ENCODE data around the gene DCLRE1A. TPM values are rescaled to one million over a fixed set of nuclear protein-coding genes. Genes with fewer than 3 reads are reported as not detected.

The DCLRE1A gene
- total RNA-seq, 1 experiment from 2014 or later = 14.7 TPM

DNA sequence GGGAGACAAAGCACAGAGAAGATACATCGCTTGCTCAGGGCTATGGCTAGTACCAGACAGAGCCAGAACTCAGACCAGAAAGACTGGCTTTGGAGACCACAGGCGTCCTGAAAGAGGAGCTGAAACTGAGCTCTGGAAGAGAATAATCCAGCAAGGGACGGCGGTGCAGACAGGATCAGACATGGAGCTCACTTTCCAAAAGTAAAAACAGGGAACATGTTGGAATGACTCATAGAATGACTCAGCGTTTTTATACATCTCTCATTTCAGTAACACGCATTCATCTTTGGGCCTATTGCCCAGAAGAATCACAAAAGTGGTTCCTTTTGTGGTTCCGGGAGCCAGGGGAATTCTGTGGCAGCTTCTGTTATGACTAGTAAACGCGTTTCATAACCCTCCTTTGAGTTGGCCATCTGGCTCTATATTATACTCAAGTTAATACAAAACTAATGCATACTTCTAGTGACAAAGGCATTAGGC lies 65.2 kb downstream of the DCLRE1A start:
- DNase-seq (ENCODE audit: low spot score) = peak; percentile 90

Other genes with a start within 250 kb of the DCLRE1A start
- gene NRAP, start 190.0 kb downstream of the DCLRE1A start, total RNA-seq (2014; rRNA removed; shearing (Covaris generic)) = 0.02 TPM in 1 of 2 replicates, not detected in the other
- 56.8 and 59.5 TPM in 2 replicates for gene CASP7, start 174.2 kb downstream of the DCLRE1A start, total RNA-seq (2014; rRNA removed; shearing (Covaris generic))
- gene PLEKHS1, start 102.4 kb downstream of the DCLRE1A start, total RNA-seq (2014; rRNA removed; shearing (Covaris generic)) = 0.80 and 1.5 TPM in 2 replicates
- 7.6 and 10.2 TPM in 2 replicates for gene NHLRC2, start 579 bp upstream of the DCLRE1A start, total RNA-seq (2014; rRNA removed; shearing (Covaris generic))
- gene ADRB1, start 189.8 kb upstream of the DCLRE1A start, total RNA-seq (2014; rRNA removed; shearing (Covaris generic)) = 1.1 and 1.9 TPM in 2 replicates